GM06990 (cell line): ENCODE results near the gene WNT11.

Experiments
- DNase-seq: peaks from one replicate; pipeline ENCODE4 v3.0.0-alpha.2; 2011; ENCODE audit not compliant: insufficient read length; ENCODE audit errors: extremely low read depth
- H3K27me3 ChIP-seq: replicated peaks from 2 replicates; pipeline ENCODE4 v1.6.0; 2011; ENCODE audit warnings: low read length; ENCODE audit not compliant: control insufficient read depth, insufficient read depth
- H3K36me3 ChIP-seq: 2 replicates; pipeline ENCODE4 v1.5.1; 2011; ENCODE audit warnings: low read length; ENCODE audit not compliant: control insufficient read depth, insufficient read depth
- H3K4me3 ChIP-seq: replicated peaks from 2 replicates; pipeline ENCODE4 v1.5.1; 2011; ENCODE audit warnings: low read depth, mild to moderate bottlenecking, control low read depth, low read length
- TF ChIP-seq, protein P1 (sequence below): IDR thresholded peaks from 2 replicates; pipeline ENCODE4 v1.5.1; 2011; ENCODE audit warnings: low read length, control low read depth, mild to moderate bottlenecking, inconsistent platforms; ENCODE audit not compliant: insufficient read depth, poor library complexity, severe bottlenecking

The WNT11 gene

DNA sequence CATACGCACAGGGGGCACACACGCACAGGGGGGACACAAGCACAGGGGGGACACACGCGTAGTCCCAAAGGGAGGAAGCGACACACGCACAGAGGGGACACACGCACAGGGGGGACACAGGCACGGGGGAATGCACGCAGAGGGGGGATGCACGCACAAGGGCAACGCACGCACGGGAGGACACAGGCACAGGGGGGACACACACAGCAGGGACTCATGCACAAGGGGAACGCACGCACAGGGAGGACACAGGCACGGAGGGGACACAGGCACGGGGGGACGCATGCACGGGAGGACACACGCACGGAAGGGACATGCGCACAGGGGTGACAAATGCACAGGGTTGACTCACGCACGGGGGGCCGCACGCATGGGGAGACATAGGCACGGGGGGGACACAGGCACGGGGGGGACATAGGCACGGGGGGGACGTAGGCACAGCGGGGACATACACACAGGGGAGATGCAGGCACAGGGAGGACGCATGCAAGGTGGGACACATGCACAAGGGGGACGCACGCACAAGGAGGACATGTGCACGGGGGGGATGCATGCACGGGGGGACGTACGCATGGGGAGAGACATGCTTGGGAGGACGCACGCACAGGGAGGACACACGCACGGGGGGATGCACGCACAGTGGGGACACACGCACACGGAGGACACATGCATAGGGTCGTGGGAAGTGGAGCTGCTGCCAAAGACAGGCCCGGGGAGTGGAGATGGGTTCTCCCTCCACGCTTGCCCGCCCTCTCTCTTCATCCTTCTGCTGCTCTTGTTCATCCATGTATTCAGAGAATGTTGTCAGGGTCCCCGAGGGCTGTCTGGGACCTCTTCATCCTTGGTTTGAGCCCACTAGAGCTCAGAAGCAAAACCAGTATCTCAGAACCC, 41.2 kb downstream of the WNT11 start:
- DNase-seq, result no peak
- TF ChIP-seq, protein P1, sequence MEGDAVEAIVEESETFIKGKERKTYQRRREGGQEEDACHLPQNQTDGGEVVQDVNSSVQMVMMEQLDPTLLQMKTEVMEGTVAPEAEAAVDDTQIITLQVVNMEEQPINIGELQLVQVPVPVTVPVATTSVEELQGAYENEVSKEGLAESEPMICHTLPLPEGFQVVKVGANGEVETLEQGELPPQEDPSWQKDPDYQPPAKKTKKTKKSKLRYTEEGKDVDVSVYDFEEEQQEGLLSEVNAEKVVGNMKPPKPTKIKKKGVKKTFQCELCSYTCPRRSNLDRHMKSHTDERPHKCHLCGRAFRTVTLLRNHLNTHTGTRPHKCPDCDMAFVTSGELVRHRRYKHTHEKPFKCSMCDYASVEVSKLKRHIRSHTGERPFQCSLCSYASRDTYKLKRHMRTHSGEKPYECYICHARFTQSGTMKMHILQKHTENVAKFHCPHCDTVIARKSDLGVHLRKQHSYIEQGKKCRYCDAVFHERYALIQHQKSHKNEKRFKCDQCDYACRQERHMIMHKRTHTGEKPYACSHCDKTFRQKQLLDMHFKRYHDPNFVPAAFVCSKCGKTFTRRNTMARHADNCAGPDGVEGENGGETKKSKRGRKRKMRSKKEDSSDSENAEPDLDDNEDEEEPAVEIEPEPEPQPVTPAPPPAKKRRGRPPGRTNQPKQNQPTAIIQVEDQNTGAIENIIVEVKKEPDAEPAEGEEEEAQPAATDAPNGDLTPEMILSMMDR, result no peak
- Histone ChIP-seq H3K4me3 (no peak overlapping the region), H3K36me3 (no peaks in the 10 kb centered on the region), H3K27me3 (no peaks in the 10 kb centered on the region)

DNA sequence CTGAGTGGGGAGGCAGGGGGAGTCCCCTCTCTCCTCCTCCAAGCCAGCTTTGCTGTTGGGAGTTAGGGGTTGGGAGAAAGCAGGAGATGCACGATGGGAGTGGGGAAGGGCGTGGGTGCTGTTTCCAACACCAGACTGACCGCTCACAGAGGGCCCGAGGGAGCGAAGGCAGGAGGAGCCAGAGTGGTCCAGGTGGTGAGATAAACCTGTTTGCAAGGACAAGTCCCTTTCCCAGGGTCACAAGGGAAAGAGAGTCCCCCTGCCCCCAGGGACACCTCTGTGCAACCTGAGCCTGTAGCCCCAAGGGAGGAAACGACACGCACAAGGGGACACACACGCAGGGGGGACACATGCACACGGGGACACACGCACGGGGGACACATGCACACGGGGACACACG, 42.2 kb downstream of the WNT11 start:
- DNase-seq, result no peak
- H3K4me3 ChIP-seq, result no peak overlapping the region
- H3K27me3 ChIP-seq, result no peaks in the 10 kb centered on the region; the same call in 1 of the 2 replicates
- TF ChIP-seq, protein P1, result no peak
- H3K36me3 ChIP-seq, result no peaks in the 10 kb centered on the region

DNA sequence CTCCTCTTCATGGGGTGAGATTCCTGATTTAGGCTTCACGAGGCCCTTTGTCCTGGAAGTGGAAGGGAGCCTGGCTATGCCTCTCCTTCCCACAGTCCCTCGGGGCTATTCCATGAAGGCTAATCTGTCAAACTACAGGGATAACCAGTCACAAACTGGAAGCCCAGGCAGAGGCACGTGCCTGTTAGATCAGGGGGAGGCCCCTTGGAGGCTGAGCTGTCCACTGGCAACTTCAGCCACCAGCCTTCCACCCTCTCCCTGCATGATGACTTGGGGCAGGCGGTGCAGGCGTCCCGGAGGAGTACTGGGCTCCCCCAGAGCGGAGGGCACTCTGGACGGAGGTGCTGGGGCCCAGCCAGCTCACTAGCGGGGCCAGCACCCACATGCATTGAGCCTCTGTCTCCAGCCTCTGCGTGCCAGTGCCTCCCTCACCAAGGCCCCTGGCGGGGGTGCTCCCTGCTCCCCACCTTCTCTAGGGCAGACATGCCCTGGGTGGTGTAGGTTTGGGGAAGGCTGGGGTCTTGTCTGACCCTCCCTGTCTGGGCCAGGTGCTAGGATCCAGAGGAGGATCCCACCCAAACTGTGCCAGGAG, 42.9 kb downstream of the WNT11 start:
- no peak for DNase-seq
- H3K27me3 ChIP-seq, result no peaks in the 10 kb centered on the region; the same call in 1 of the 2 replicates
- H3K4me3 ChIP-seq, result no peak overlapping the region
- H3K36me3 ChIP-seq, result no peaks in the 10 kb centered on the region
- TF ChIP-seq, protein P1, result no peak

DNA sequence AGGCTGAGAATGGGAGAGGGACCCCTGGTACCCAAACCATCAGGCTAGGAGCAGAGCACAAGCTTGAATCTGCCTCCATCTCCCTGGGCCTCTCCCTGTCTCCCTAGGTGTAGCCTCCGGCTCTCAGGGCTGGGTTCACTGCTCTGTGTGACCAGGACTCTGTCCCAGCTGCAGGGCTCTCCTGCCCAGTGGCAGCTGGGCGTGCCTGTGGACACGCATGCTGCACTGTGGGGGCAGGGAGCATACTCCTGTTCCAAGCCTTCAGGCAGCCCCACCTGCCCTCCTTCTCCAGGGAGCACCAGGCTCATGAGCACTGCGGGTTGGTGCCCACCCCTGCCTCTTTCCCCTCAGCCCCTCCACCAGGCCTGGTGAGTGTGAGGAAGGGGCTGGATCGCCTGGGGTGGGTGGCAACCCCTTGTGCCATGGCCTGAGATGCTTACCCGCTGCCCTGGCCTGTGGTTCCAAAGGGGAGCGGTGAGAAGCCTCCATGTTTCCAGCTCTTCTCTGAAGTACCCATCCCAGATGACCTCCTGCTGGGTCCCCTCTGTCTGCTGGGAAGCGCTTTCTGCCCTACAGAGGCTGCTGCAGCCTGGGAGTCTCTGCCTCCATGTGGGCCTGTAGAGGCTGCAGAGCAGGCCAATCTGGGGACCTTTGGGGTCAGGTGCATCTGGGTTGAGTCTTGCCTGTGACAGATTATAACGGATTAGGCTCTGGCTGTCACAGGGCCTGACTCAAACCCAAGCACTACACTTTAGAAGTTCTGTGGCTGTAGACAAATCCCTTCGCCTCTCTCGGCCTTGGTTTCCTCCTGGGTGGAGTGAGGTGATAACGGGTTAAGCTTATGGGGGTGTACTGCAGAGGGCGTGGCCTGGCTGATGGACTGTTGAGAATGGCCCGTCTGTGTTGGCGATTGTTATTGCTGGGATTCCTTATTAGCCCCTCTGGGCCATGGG, 43.7 kb downstream of the WNT11 start:
- Histone ChIP-seq H3K36me3 (no peaks in the 10 kb centered on the region), H3K27me3 (no peaks in the 10 kb centered on the region; the same call in 1 of the 2 replicates), H3K4me3 (no peak overlapping the region)
- DNase-seq, result no peak
- TF ChIP-seq, protein P1, result no peak

DNA sequence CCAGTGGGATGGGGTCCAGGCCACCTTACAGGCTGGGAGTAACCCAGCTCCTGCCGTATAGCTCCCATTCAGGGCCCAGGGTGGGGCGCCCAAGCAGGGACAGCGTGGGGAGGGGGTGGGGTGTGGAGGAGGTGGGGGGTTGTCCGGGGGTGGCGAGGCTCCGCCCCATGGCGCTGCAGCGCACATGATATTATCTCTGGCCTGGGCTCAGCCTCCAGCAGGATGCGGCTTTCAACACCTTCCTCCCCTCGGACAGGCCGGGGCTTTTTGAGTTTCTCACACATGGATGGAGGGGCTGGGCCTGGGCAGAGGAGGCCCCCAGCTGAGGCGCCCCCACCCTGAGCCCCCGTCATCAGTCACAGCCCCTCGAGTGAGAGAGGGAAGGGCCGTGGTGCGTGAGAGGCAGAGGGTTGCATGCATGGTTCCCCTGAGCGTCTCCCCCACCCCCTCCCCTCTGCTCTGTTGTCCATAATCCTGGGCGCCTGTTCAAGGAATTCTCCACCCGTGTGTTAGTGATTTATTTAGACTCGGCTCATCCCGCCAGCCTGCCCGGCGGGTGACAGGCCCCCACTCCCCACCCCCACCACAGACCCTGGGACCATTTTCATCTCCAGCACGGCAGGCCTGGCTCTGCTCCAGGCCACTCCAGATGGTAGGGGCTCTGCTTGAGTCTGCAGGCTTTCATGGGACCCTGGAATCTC, 44.9 kb downstream of the WNT11 start:
- Histone ChIP-seq H3K36me3 (no peaks in the 10 kb centered on the region), H3K4me3 (no peak overlapping the region)
- TF ChIP-seq, protein P1, result no peak

More for the DNA sequence above, 44.9 kb downstream of the WNT11 start:
- DNase-seq, result no peak
- no peaks in the 10 kb centered on the region; the same call in none of the 2 replicates for H3K27me3 ChIP-seq
